OCI-LY7 (cell line): Measurements from ENCODE around the gene SPTAN1. TPM values are rescaled to one million over a fixed set of nuclear protein-coding genes. Genes with fewer than 3 reads are reported as not detected.
A peak's percentile ranks its signal among the peaks of the same experiment; 100 is the strongest.

Experiments
- BruUV-seq: library from RNA; stranded (reverse); fragments of 400-500 nt; replicated peaks from 2 replicates; lab custom pipeline; 2021; lab: Mats Ljungman, UMichigan
- CTCF ChIA-PET: fragments of 300-600 bp; sonication (Branson Sonifier 250); formaldehyde crosslinking; loops from one replicate; lab custom pipeline; 2022; ENCODE audit warnings: antibody characterized with exemption; ENCODE audit not compliant: unreplicated experiment; lab: Charles Lee
- POLR2A ChIA-PET: fragments of 300-600 bp; sonication (Branson Sonifier 250); formaldehyde crosslinking; loops from one replicate; lab custom pipeline; 2022; ENCODE audit warnings: antibody characterized with exemption; lab: Charles Lee
- DNase-seq: peaks from one replicate; pipeline ENCODE4 v3.0.0-alpha.2; 2015; ENCODE audit warnings: low spot score
- H2AFZ ChIP-seq: fragments of 200-600 bp; sonication (generic), shearing (Covaris generic); 2 replicates; pipeline ENCODE4 v1.6.1; 2014; ENCODE audit warnings: mild to moderate bottlenecking, antibody characterized with exemption, low read length, moderate library complexity
- H3K27ac ChIP-seq: fragments of 200-600 bp; sonication (generic); 2 replicates; pipeline ENCODE4 v1.5.1; 2014; ENCODE audit warnings: mixed run types, low read depth, mild to moderate bottlenecking, moderate library complexity, low read length, inconsistent platforms; ENCODE audit not compliant: poor library complexity, severe bottlenecking
- H3K36me3 ChIP-seq: fragments of 200-600 bp; sonication (generic); 2 replicates; pipeline ENCODE4 v1.6.1; 2014; ENCODE audit warnings: mild to moderate bottlenecking, antibody characterized with exemption, low read length, moderate library complexity, mixed read lengths; ENCODE audit not compliant: insufficient read depth
- H3K4me1 ChIP-seq: fragments of 200-600 bp; sonication (generic); 2 replicates; pipeline ENCODE4 v1.5.1; 2014; ENCODE audit warnings: mild to moderate bottlenecking, low read length; ENCODE audit not compliant: insufficient read depth, poor library complexity, severe bottlenecking
- H3K4me2 ChIP-seq: fragments of 200-600 bp; sonication (generic); 2 replicates; pipeline ENCODE4 v1.6.1; 2014; ENCODE audit warnings: mild to moderate bottlenecking, low read length
- H3K4me3 ChIP-seq: fragments of 200-600 bp; sonication (generic); 2 replicates; pipeline ENCODE4 v1.5.1; 2014; ENCODE audit warnings: mild to moderate bottlenecking, low read depth, low read length; ENCODE audit not compliant: poor library complexity, severe bottlenecking
- H3K79me2 ChIP-seq: fragments of 200-600 bp; sonication (generic); 2 replicates; pipeline ENCODE4 v1.6.1; 2016; ENCODE audit warnings: low read depth, mild to moderate bottlenecking, low read length, moderate library complexity, mixed read lengths; ENCODE audit not compliant: insufficient read depth
- H3K9me2 ChIP-seq: fragments of 200-600 bp; sonication (generic); 2 replicates; pipeline ENCODE4 v1.6.1; 2016; ENCODE audit warnings: mild to moderate bottlenecking, low read length, mixed read lengths; ENCODE audit not compliant: insufficient read depth
- H3K9me3 ChIP-seq: fragments of 200-600 bp; sonication (generic); 2 replicates; pipeline ENCODE4 v1.6.1; 2014; ENCODE audit warnings: mild to moderate bottlenecking, mixed run types, low read length, mixed read lengths
- H4K20me1 ChIP-seq: fragments of 200-600 bp; sonication (generic); 2 replicates; pipeline ENCODE4 v1.6.1; 2014; ENCODE audit warnings: mild to moderate bottlenecking, antibody characterized with exemption, low read length, moderate library complexity, mixed read lengths; ENCODE audit not compliant: insufficient read depth
- EZH2phosphoT487 ChIP-seq: fragments of 200-600 bp; sonication (generic); IDR thresholded peaks from 2 replicates; pipeline ENCODE4 v1.6.1; 2018; ENCODE audit warnings: low read depth, borderline replicate concordance, mild to moderate bottlenecking, mixed run types, antibody characterized with exemption, low read length, moderate library complexity, mixed read lengths
- intact Hi-C: fragments of 100-400 bp; cut with micrococcal nuclease; formaldehyde crosslinking; loops from one replicate; pipeline ENCODE4 v1.10.0; 2022; ENCODE audit not compliant: unreplicated experiment
- total RNA-seq, 2 experiments: library from RNA; depleted of rRNA in 1 of 2; stranded (reverse); fragments of >200 nt in 1 of 2; shearing (Covaris generic) in 1 of 2; gene quantifications; 2 replicates each; pipeline ENCODE4 v1.2.3, GENCODE V29; 2014 to 2022
- TF ChIP-seq, protein P1 (sequence below): fragments of 200-600 bp; sonication (generic); conservative IDR thresholded peaks from 2 replicates; pipeline ENCODE4 v1.5.1; 2014; ENCODE audit warnings: mild to moderate bottlenecking, antibody characterized with exemption, low read length, moderate library complexity, mixed read lengths

Gene SPTAN1
- total RNA-seq, 2 experiments from 2014 or later: 239 to 259 TPM

GRCh38 chr9:128600099-128600498 lies 47.7 kb downstream of the SPTAN1 start:
- Histone ChIP-seq H3K27ac (no peak overlapping the region), H3K4me1 (no peaks in the 10 kb centered on the region), H4K20me1 (no peaks in the 10 kb centered on the region), H3K79me2 (no peaks in the 10 kb centered on the region), H3K4me2 (no peak overlapping the region), H3K9me2 (no peaks in the 10 kb centered on the region), H3K36me3 (peaks cover 88% of the 10 kb centered on the region), H2AFZ (no peak overlapping the region), H3K4me3 (no peak overlapping the region), H3K9me3 (no peaks in the 10 kb centered on the region)
- no peak for DNase-seq
- intact Hi-C loops: no loop called here
- ChIA-PET POLR2A (no interaction called here), CTCF (no interaction called here)
- BruUV-seq: no TSS peak
- TF ChIP-seq, protein P1, sequence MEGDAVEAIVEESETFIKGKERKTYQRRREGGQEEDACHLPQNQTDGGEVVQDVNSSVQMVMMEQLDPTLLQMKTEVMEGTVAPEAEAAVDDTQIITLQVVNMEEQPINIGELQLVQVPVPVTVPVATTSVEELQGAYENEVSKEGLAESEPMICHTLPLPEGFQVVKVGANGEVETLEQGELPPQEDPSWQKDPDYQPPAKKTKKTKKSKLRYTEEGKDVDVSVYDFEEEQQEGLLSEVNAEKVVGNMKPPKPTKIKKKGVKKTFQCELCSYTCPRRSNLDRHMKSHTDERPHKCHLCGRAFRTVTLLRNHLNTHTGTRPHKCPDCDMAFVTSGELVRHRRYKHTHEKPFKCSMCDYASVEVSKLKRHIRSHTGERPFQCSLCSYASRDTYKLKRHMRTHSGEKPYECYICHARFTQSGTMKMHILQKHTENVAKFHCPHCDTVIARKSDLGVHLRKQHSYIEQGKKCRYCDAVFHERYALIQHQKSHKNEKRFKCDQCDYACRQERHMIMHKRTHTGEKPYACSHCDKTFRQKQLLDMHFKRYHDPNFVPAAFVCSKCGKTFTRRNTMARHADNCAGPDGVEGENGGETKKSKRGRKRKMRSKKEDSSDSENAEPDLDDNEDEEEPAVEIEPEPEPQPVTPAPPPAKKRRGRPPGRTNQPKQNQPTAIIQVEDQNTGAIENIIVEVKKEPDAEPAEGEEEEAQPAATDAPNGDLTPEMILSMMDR: no peak
- TF ChIP-seq EZH2phosphoT487: no peak

GRCh38 chr9:128603697-128604096 lies 51.3 kb downstream of the SPTAN1 start:
- ChIA-PET CTCF (no interaction called here), POLR2A (interaction anchor here (0.6 kb wide), 1 partner anchor 14 kb away, joined by 3 read pairs; no protein-coding TSS in a partner anchor)
- no peak for DNase-seq
- no peak overlapping the region for H2AFZ ChIP-seq
- H4K20me1 ChIP-seq: no peaks in the 10 kb centered on the region
- peaks cover 82% of the 10 kb centered on the region for H3K36me3 ChIP-seq
- no peaks in the 10 kb centered on the region for H3K79me2 ChIP-seq
- no peaks in the 10 kb centered on the region for H3K4me1 ChIP-seq
- no peak for TF ChIP-seq EZH2phosphoT487
- TF ChIP-seq, protein P1: no peak
- no peaks in the 10 kb centered on the region for H3K9me3 ChIP-seq
- H3K4me3 ChIP-seq: no peak overlapping the region
- no TSS peak for BruUV-seq
- intact Hi-C loops: no loop called here
- no peaks in the 10 kb centered on the region for H3K9me2 ChIP-seq
- H3K27ac ChIP-seq: no peak overlapping the region
- H3K4me2 ChIP-seq: no peak overlapping the region

DNA sequence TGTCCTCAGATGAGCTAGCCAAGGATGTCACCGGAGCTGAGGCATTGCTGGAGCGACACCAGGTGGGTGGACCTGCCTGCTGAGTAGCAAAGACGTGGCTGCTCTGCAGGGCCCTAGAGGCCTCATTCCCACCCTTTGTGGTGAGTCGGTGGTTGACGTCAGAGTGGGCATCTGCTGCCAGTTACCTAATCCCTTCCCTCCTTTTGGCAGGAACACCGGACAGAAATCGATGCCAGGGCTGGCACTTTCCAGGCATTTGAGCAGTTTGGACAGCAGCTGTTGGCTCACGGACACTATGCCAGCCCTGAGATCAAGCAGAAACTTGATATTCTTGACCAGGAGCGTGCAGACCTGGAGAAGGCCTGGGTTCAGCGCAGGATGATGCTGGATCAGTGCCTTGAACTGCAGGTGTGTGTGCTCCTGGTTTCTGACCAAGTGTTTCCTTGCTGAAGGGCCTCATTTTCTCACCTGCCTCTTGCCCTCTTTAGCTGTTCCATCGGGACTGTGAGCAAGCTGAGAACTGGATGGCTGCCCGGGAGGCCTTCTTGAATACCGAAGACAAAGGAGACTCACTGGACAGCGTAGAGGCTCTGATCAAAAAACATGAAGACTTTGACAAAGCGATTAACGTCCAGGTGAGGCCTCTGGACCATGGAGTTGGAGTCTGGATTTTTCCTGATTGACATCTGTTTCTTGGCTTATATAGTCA lies 55.4 kb downstream of the SPTAN1 start:
- no peaks in the 10 kb centered on the region for H4K20me1 ChIP-seq
- TSS peak; percentile 39 for BruUV-seq
- H3K9me3 ChIP-seq: no peaks in the 10 kb centered on the region
- no peaks in the 10 kb centered on the region for H3K9me2 ChIP-seq
- no peak for TF ChIP-seq EZH2phosphoT487
- TF ChIP-seq, protein P1: no peak
- H2AFZ ChIP-seq: no peak overlapping the region
- H3K4me3 ChIP-seq: no peak overlapping the region
- H3K79me2 ChIP-seq: no peaks in the 10 kb centered on the region
- DNase-seq: no peak
- peaks cover 89% of the 10 kb centered on the region for H3K36me3 ChIP-seq
- intact Hi-C loops: no loop called here
- POLR2A ChIA-PET: no interaction called here
- H3K4me1 ChIP-seq: no peaks in the 10 kb centered on the region
- CTCF ChIA-PET: no interaction called here
- H3K4me2 ChIP-seq: no peak overlapping the region
- no peak overlapping the region for H3K27ac ChIP-seq
